NB4 (cell line): Measurements from ENCODE around the gene TSPAN11.

Source experiments
- DNase-seq: peaks from one replicate; pipeline ENCODE4 v3.0.0; 2010; ENCODE audit warnings: low read depth
- H3K4me3 ChIP-seq: one replicate; pipeline ENCODE4 v1.5.1; 2011; ENCODE audit warnings: mild to moderate bottlenecking, low read depth, low read length, moderate library complexity
- MYC ChIP-seq: IDR thresholded peaks from 2 replicates; pipeline ENCODE4 v1.6.1; 2011; ENCODE audit warnings: low read depth, low read length
- POLR2A ChIP-seq: IDR thresholded peaks from 2 replicates; pipeline ENCODE4 v1.6.1; 2011; ENCODE audit warnings: mild to moderate bottlenecking; ENCODE audit not compliant: insufficient read length; ENCODE audit errors: extremely low read depth
- TF ChIP-seq, protein P1 (sequence below): IDR thresholded peaks from one replicate; pipeline ENCODE4 v1.5.1; 2012; ENCODE audit warnings: low read depth, low read length
- TF ChIP-seq, protein P2 (sequence below): IDR thresholded peaks from 2 replicates; pipeline ENCODE4 v1.6.1; 2011; ENCODE audit warnings: low read depth, low read length

The TSPAN11 gene

DNA sequence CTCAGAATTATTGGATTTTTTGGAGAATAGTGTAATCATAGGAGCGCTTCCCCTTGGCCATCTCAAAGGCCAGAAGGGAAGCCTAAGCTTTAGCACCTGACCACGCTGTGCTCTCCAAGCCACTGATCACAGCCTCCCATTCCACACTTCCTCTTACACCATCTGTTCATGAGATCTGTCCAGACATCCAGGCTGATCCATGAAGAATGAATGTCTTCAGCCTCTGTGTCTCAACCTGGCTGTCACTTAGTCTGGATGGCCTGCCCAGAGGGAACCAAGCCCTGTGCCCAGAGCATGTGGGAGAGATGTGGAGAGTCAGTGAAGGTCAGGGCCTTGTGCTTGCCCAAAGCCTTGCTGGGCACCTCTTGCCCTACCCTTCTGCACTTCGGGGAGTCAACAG lies 40.5 kb downstream of the TSPAN11 start:
- TF ChIP-seq, protein P1, sequence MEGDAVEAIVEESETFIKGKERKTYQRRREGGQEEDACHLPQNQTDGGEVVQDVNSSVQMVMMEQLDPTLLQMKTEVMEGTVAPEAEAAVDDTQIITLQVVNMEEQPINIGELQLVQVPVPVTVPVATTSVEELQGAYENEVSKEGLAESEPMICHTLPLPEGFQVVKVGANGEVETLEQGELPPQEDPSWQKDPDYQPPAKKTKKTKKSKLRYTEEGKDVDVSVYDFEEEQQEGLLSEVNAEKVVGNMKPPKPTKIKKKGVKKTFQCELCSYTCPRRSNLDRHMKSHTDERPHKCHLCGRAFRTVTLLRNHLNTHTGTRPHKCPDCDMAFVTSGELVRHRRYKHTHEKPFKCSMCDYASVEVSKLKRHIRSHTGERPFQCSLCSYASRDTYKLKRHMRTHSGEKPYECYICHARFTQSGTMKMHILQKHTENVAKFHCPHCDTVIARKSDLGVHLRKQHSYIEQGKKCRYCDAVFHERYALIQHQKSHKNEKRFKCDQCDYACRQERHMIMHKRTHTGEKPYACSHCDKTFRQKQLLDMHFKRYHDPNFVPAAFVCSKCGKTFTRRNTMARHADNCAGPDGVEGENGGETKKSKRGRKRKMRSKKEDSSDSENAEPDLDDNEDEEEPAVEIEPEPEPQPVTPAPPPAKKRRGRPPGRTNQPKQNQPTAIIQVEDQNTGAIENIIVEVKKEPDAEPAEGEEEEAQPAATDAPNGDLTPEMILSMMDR, result no peak
- TF ChIP-seq POLR2A (no peak), MYC (no peak)
- TF ChIP-seq, protein P2, sequence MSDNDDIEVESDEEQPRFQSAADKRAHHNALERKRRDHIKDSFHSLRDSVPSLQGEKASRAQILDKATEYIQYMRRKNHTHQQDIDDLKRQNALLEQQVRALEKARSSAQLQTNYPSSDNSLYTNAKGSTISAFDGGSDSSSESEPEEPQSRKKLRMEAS, result no peak
- no peak for DNase-seq
- H3K4me3 ChIP-seq, result no peak overlapping the region

DNA sequence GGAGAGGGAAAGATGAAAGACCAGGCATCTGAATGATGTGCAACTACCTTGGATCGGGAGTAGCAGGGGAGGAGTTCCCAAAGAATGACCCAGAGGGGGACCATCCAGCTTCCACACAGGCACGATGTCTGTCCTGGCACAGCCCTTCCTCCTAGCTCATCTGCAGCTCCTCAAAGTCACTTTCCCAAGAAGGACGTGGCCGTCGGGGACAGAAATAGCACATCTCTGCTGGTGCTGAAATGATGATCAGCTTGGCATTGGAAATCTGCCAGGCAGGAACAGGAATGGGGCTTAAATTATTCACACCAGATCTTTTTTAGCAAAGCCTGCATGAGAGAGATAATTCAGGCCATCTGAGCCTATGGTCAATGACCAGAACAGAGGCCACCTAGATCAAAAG lies 41.7 kb downstream of the TSPAN11 start:
- DNase-seq, result no peak
- TF ChIP-seq, protein P1, result no peak
- no peak for TF ChIP-seq POLR2A
- TF ChIP-seq, protein P2, result no peak
- TF ChIP-seq MYC, result no peak
- no peak overlapping the region for H3K4me3 ChIP-seq

DNA sequence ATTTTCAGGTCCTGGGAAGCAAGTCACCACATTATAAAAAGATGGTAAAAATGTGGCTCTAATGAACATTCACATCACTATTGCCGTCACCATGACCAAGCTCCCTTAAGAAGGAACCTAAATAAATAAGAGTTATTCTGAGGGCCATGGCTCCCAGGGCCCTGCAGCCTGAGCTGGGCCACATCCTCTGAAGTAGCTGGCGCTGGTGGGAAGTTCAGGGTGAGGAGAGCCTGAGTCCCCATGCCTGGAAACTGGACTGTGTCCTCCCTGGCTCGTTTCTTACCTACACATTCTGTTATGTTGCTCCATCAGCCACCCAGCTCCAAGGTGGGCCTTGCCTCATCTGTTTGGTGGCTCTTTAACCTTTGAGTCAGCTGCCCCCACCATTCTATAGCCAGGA lies 42.5 kb downstream of the TSPAN11 start:
- no peak overlapping the region for H3K4me3 ChIP-seq
- TF ChIP-seq POLR2A (no peak), MYC (no peak)
- TF ChIP-seq, protein P1, result no peak
- TF ChIP-seq, protein P2, result no peak
- DNase-seq, result no peak

DNA sequence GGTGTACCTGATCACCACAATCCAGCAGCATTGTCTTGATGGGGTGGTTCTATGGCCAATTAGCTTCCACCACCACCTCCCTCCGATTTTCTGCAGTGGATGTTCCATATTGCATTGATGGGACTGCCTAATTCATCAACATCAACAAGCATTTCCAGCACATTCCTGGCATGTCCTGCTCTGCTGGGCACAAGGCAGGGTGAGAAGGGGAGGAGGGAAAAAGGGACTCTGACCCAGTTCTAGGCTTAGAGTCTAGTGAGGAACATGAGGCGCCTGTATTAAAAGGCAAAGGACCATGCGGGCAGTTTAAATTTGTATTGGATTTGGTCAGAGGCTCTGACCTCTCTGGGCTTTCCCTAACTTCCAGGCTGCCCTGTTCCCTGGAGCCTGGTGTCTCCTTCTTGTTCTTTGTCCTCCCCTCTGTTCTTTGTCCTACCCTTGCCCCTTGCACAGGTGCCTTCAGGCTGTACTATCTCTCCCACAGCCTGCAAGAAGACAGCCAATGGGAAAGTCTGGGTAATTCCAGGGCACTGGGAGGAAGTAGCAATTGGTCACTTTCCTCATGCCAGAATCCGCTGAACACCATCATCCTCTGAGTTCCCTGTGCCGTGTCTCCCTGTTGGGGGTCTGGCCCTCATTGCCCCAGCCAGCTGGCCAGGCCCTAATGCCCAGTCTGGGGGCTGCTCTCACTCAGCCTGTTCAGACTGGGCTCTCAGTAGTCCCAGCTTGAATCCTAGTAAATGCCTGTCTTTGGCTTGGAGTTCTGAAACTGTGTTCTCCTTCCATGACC lies 43.3 kb downstream of the TSPAN11 start:
- no peak for DNase-seq
- no peak overlapping the region for H3K4me3 ChIP-seq
- no peak for TF ChIP-seq POLR2A
- TF ChIP-seq, protein P2, result no peak

DNA sequence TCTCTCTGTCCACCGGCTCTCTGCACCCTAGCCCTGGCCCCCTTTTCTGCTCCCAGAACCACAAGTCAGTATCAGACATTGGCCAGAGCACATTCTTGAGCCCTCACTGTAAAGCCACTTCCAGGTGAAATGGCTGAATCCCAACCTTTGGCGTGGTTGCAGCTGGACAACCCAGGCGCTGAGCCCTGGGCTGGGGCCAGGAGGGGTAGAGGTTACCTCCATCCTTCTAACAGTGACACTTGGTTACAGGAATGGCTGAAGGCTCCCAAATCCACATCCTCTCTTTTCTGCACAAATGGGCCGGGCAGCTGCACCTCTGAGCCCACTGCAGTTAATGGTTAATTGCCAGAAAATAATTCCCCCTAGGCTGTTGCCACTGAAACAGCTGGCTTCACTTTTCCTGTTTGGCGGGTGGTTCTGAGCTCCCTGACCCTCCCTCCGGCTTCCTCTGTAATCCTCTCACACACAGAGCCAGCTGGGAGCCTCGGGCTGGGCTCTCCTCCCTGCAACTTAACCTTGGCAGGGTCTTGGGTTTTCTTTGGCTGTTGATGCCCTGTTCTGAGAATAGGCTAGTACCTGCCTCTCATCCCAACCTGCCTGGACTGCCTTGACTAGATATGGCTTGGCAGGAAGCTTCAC lies 44.1 kb downstream of the TSPAN11 start:
- TF ChIP-seq, protein P2, result no peak
- TF ChIP-seq, protein P1, result no peak
- TF ChIP-seq MYC (no peak), POLR2A (no peak)
- no peak for DNase-seq
- no peak overlapping the region for H3K4me3 ChIP-seq

DNA sequence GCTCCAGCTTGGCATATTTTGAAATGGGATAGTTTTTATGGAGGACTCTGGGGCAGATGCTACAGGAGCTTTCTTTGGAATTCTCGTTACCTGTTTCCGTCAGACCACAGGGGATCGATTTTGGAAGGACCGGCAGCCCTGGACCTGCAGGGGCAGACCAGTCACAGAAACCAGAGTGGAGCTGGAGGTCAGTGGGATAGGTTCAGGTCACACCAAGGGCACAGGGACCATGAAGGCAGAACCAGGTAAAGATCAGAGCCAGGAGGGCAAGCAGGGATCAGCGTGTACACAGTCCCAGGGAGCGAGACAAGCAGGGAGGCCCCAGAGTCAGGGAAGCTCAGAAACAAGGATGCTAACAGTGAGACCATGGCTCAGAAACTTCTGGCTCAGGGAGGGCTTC lies 45.5 kb downstream of the TSPAN11 start:
- TF ChIP-seq, protein P1, result no peak
- TF ChIP-seq, protein P2, result no peak
- TF ChIP-seq MYC (no peak), POLR2A (no peak)

More for the DNA sequence above, 45.5 kb downstream of the TSPAN11 start:
- no peak for DNase-seq
- H3K4me3 ChIP-seq, result no peak overlapping the region
